Measurements from ENCODE around the gene MAGI2.

The MAGI2 gene

GRCh38 chr7:78395298-78396036 lies 1058.0 kb downstream of the MAGI2 start:
- no peak for ATAC-seq

GRCh38 chr7:78389022-78389421 lies 1064.4 kb downstream of the MAGI2 start:
- ATAC-seq, result no peak

GRCh38 chr7:78386520-78386919 lies 1066.9 kb downstream of the MAGI2 start:
- no peak for ATAC-seq

GRCh38 chr7:78383096-78383880 lies 1070.2 kb downstream of the MAGI2 start:
- ATAC-seq, result no peak

GRCh38 chr7:78379148-78379547 lies 1074.3 kb downstream of the MAGI2 start:
- no peak for ATAC-seq

- ATAC-seq, result no peak
Measured at GRCh38 chr7:78377532-78377931, 1075.9 kb downstream of the MAGI2 start.

GRCh38 chr7:78370936-78371335 lies 1082.5 kb downstream of the MAGI2 start:
- no peak for ATAC-seq

- ATAC-seq, result no peak
Measured at GRCh38 chr7:78368771-78369170, 1084.7 kb downstream of the MAGI2 start.

GRCh38 chr7:78367280-78367773 lies 1086.1 kb downstream of the MAGI2 start:
- ATAC-seq, result no peak

- ATAC-seq, result no peak
Measured at GRCh38 chr7:78363866-78364265, 1089.6 kb downstream of the MAGI2 start.

GRCh38 chr7:78359836-78360235 lies 1093.6 kb downstream of the MAGI2 start:
- ATAC-seq, result no peak

- ATAC-seq, result no peak
Measured at GRCh38 chr7:78357709-78358108, 1095.8 kb downstream of the MAGI2 start.

- no peak for ATAC-seq
Measured at GRCh38 chr7:78355834-78356233, 1097.6 kb downstream of the MAGI2 start.

- no peak for ATAC-seq
Measured at GRCh38 chr7:78350926-78351325, 1102.5 kb downstream of the MAGI2 start.

GRCh38 chr7:78350391-78350790 lies 1103.1 kb downstream of the MAGI2 start:
- ATAC-seq, result no peak

GRCh38 chr7:78346827-78347226 lies 1106.6 kb downstream of the MAGI2 start:
- ATAC-seq, result no peak

GRCh38 chr7:78345979-78346378 lies 1107.5 kb downstream of the MAGI2 start:
- no peak for ATAC-seq

- no peak for ATAC-seq
Measured at GRCh38 chr7:78345293-78345911, 1108.1 kb downstream of the MAGI2 start.

GRCh38 chr7:78334426-78334825 lies 1119.0 kb downstream of the MAGI2 start:
- ATAC-seq, result no peak

GRCh38 chr7:78333530-78334425 lies 1119.7 kb downstream of the MAGI2 start:
- no peak for ATAC-seq

GRCh38 chr7:78329001-78329655 lies 1124.3 kb downstream of the MAGI2 start:
- no peak for ATAC-seq

- no peak for ATAC-seq
Measured at GRCh38 chr7:78327718-78328117, 1125.7 kb downstream of the MAGI2 start.
